Right atrium auricular region (tissue), 2 donors: Measurements from ENCODE around the gene BBX. TPM values are rescaled to one million over a fixed set of nuclear protein-coding genes. Genes with fewer than 3 reads are reported as not detected.

Experiments
- DNase-seq: peaks from one replicate; pipeline ENCODE4 v3.0.0-alpha.2; 2019; ENCODE audit warnings: low spot score
- H3K27ac ChIP-seq, 2 donors: fragments of 200-600 bp; sonication (generic); 1 replicate in 1 of 2; 2 replicates in 1 of 2; pipeline ENCODE4 v1.5.1; 2016 to 2019
- H3K27me3 ChIP-seq, 2 donors: fragments of 200-600 bp; sonication (generic); one replicate each; pipeline versions ENCODE4 v1.5.1 to v1.6.0; 2017 to 2019
- H3K36me3 ChIP-seq: fragments of 200-600 bp; sonication (generic); one replicate; pipeline ENCODE4 v1.5.1; 2016
- H3K4me1 ChIP-seq, 2 donors: fragments of 200-600 bp; sonication (generic); one replicate each; pipeline versions ENCODE4 v1.5.1 to v1.6.0; 2017 to 2019
- H3K4me3 ChIP-seq, 2 donors: fragments of 200-600 bp; sonication (generic); 1 replicate in 1 of 2; 2 replicates in 1 of 2; pipeline ENCODE4 v1.5.1; 2017 to 2019; ENCODE audit warnings: mild to moderate bottlenecking in 1 of 2, moderate library complexity in 1 of 2
- H3K9me3 ChIP-seq, 2 donors: fragments of 200-600 bp; sonication (generic); one replicate each; pipeline ENCODE4 v1.5.1; 2019
- CTCF ChIP-seq, 2 donors: fragments of 200-600 bp; sonication (generic); IDR thresholded peaks; one replicate each; pipeline ENCODE4 v1.5.1; 2019; ENCODE audit warnings: antibody characterized with exemption in 2 of 2
- total RNA-seq, 2 donors: library from RNA; depleted of rRNA; stranded (reverse); fragments of >200 nt; gene quantifications; one replicate each; pipeline ENCODE4 v1.1.0, GENCODE V29; 2016

Gene BBX
- total RNA-seq, 2 donors from 2014 or later = 33.8 to 57.2 TPM

DNA sequence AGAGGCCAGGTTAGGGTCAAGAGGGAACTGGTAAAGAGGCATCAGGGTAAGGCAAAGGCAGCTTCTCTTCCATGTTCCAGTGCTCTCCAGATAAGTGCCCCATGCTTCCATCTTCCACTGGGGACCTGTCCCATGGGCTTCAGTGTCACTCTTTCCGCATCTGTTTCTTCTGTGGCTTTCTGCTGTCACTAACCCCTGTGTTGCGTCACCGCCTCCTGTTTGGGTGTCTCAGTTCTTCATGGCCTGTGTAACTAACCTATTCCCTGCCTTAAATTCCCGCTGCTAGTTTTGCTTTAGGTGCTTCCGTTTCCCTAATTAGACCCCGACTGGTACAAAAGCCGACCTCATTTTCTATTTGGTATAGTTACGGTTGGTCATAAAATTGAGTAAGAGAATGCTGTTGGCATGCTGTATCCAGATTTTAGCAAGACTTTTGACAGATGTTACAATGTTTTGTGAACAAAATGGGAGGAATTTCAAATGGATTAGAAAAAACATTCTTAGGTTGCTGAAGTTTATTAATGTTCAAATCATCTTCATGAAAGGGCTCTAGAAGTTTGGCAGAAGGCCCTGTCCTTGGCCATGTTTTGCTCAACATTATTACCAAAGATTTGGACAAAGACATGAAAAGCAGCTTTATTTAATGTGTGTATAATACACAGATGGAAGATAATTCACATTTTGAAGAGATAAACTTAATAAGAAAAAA, 245.3 kb downstream of the BBX start:
- Histone ChIP-seq H3K27me3 (no peaks in the 10 kb centered on the region), H3K9me3 (no peaks in the 10 kb centered on the region), H3K36me3 (peaks cover 4% of the 10 kb centered on the region), H3K4me3 (no peak overlapping the region), H3K4me1 (no peaks in the 10 kb centered on the region), H3K27ac (no peak overlapping the region)
- DNase-seq = no peak
- no peak for TF ChIP-seq CTCF (IDR thresholded peaks at IDR 0.05)

GRCh38 chr3:107769882-107770281, 247.1 kb downstream of the BBX start:
- TF ChIP-seq CTCF (IDR thresholded peaks at IDR 0.05) = no peak
- DNase-seq = no peak
- Histone ChIP-seq H3K9me3 (no peaks in the 10 kb centered on the region), H3K36me3 (peaks cover 12% of the 10 kb centered on the region), H3K27me3 (no peaks in the 10 kb centered on the region), H3K4me1 (no peaks in the 10 kb centered on the region), H3K4me3 (no peak overlapping the region), H3K27ac (no peak overlapping the region)

- no peaks in the 10 kb centered on the region for H3K4me1 ChIP-seq
- H3K9me3 ChIP-seq = no peaks in the 10 kb centered on the region
- TF ChIP-seq CTCF (IDR thresholded peaks at IDR 0.05) = no peak
- H3K27ac ChIP-seq = no peak overlapping the region
- no peak overlapping the region for H3K4me3 ChIP-seq
- H3K36me3 ChIP-seq = peaks cover 15% of the 10 kb centered on the region
- H3K27me3 ChIP-seq = no peaks in the 10 kb centered on the region
- no peak for DNase-seq
Measured at GRCh38 chr3:107772016-107772415, 249.3 kb downstream of the BBX start.

DNA sequence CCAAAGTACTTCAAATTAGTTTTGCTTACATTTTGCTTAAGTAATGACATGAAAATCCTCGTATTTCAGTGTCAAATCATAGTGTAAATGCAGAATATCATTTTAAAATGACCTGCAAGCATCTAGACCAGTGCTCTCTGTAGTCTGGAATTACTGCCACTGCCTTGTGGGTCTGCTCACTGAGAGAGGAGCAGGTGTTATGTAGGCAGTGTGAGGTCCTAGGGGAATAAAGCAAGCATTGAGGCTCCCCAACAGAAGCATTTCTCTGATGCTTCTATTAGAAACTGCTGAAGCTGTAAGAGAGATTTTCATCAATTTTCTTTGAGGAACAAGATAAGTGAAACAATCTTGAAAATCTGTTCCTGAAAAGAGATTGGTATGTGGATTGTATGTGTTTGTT, 253.2 kb downstream of the BBX start:
- H3K27ac ChIP-seq = no peak overlapping the region
- H3K4me1 ChIP-seq = no peaks in the 10 kb centered on the region
- no peak for TF ChIP-seq CTCF (IDR thresholded peaks at IDR 0.05)
- no peak overlapping the region for H3K4me3 ChIP-seq
- no peaks in the 10 kb centered on the region for H3K9me3 ChIP-seq
- no peaks in the 10 kb centered on the region for H3K27me3 ChIP-seq
- no peak for DNase-seq
- peaks cover 41% of the 10 kb centered on the region for H3K36me3 ChIP-seq

GRCh38 chr3:107781253-107781652, 258.5 kb downstream of the BBX start:
- Histone ChIP-seq H3K4me3 (no peak overlapping the region), H3K27ac (no peak overlapping the region), H3K9me3 (no peaks in the 10 kb centered on the region), H3K4me1 (no peaks in the 10 kb centered on the region), H3K27me3 (no peaks in the 10 kb centered on the region), H3K36me3 (peaks cover 35% of the 10 kb centered on the region)
- no peak for DNase-seq
- TF ChIP-seq CTCF (IDR thresholded peaks at IDR 0.05) = no peak

GRCh38 chr3:107782054-107782453, 259.3 kb downstream of the BBX start:
- H3K4me3 ChIP-seq = no peak overlapping the region
- H3K36me3 ChIP-seq = peaks cover 32% of the 10 kb centered on the region
- no peaks in the 10 kb centered on the region for H3K4me1 ChIP-seq
- H3K27me3 ChIP-seq = no peaks in the 10 kb centered on the region
- no peak for TF ChIP-seq CTCF (IDR thresholded peaks at IDR 0.05)
- H3K9me3 ChIP-seq = no peaks in the 10 kb centered on the region
- DNase-seq = no peak
- H3K27ac ChIP-seq = no peak overlapping the region
